HepG2 (cell line): ENCODE results near the gene B4GALT1. TPM values are rescaled to one million over a fixed set of nuclear protein-coding genes. Genes with fewer than 3 reads are reported as not detected.

Source experiments
- BCLAF1 ChIP-seq: fragments of 450-650 bp; IDR thresholded peaks from 2 replicates; pipeline ENCODE4 v1.6.1; 2017; ENCODE audit warnings: mild to moderate bottlenecking
- CERS6 ChIP-seq: sonication (generic); formaldehyde crosslinking; IDR thresholded peaks from 2 replicates; pipeline ENCODE4 v1.5.0; 2020; ENCODE audit warnings: missing genetic modification reagents
- HHEX ChIP-seq: IDR thresholded peaks from 2 replicates; pipeline ENCODE4 v1.6.1; 2016; ENCODE audit warnings: control low read depth
- JUND ChIP-seq: sonication (generic); formaldehyde crosslinking; IDR thresholded peaks from 2 replicates; pipeline ENCODE4 v1.8.0; 2022; ENCODE audit warnings: mild to moderate bottlenecking, missing genetic modification reagents
- KLF16 ChIP-seq, 2 experiments: sonication (generic) in 1 of 2; formaldehyde crosslinking in 1 of 2; IDR thresholded peaks; 2 replicates each; pipeline versions ENCODE4 v1.6.1 to v1.8.0; 2016 to 2023; ENCODE audit warnings: missing genetic modification reagents in 2 of 2, missing compliant biosample characterization in 1 of 2
- MXI1 ChIP-seq: IDR thresholded peaks from 3 replicates; pipeline ENCODE4 v1.6.1; 2012; ENCODE audit warnings: low read depth, low read length, inconsistent platforms, borderline replicate concordance
- NPAS2 ChIP-seq: sonication (generic); formaldehyde crosslinking; IDR thresholded peaks from 2 replicates; pipeline ENCODE4 v1.8.0; 2022; ENCODE audit warnings: mild to moderate bottlenecking, missing genetic modification reagents, borderline replicate concordance
- ONECUT2 ChIP-seq: sonication (generic); formaldehyde crosslinking; IDR thresholded peaks from 2 replicates; pipeline ENCODE4 v1.4.0; 2020; ENCODE audit warnings: missing genetic modification reagents
- PLRG1 ChIP-seq: fragments of 450-650 bp; conservative IDR thresholded peaks from 2 replicates; pipeline ENCODE4 v1.6.1; 2016
- POGK ChIP-seq: sonication (generic); formaldehyde crosslinking; conservative IDR thresholded peaks from 2 replicates; pipeline ENCODE4 v1.8.0; 2022; ENCODE audit warnings: mild to moderate bottlenecking, moderate library complexity, missing genetic modification reagents
- RARG ChIP-seq: sonication (generic); formaldehyde crosslinking; IDR thresholded peaks from 2 replicates; pipeline ENCODE4 v1.4.0; 2020; ENCODE audit warnings: low read depth, mild to moderate bottlenecking, missing genetic modification reagents
- RCOR2 ChIP-seq: IDR thresholded peaks from 2 replicates; pipeline ENCODE4 v1.6.1; 2016; ENCODE audit warnings: missing biosample characterization, missing genetic modification reagents
- SAP130 ChIP-seq: IDR thresholded peaks from 2 replicates; pipeline ENCODE4 v1.6.1; 2016; ENCODE audit warnings: low read depth
- SIN3A ChIP-seq: IDR thresholded peaks from 2 replicates; pipeline ENCODE4 v1.6.1; 2011; ENCODE audit warnings: low read depth, mild to moderate bottlenecking, control low read depth, low read length, borderline replicate concordance
- SP4 ChIP-seq: sonication (generic); formaldehyde crosslinking; IDR thresholded peaks from 2 replicates; pipeline ENCODE4 v1.8.1; 2023; ENCODE audit warnings: mild to moderate bottlenecking, missing genetic modification reagents
- TEAD2 ChIP-seq: sonication (generic); formaldehyde crosslinking; IDR thresholded peaks from 2 replicates; pipeline ENCODE4 v1.9.0; 2021; ENCODE audit warnings: missing genetic modification reagents
- ZNF317 ChIP-seq: sonication (generic); formaldehyde crosslinking; IDR thresholded peaks from 2 replicates; pipeline ENCODE4 v1.5.0; 2020; ENCODE audit warnings: mild to moderate bottlenecking, missing genetic modification reagents
- ZNF326 ChIP-seq: sonication (generic); formaldehyde crosslinking; IDR thresholded peaks from 2 replicates; pipeline ENCODE4 v1.4.0; 2020; ENCODE audit warnings: missing genetic modification reagents, borderline replicate concordance
- ZNF34 ChIP-seq: sonication (generic); formaldehyde crosslinking; IDR thresholded peaks from 2 replicates; pipeline ENCODE4 v1.4.0; 2020; ENCODE audit warnings: mild to moderate bottlenecking, missing genetic modification reagents, borderline replicate concordance
- ZNF350 ChIP-seq: sonication (generic); formaldehyde crosslinking; IDR thresholded peaks from 2 replicates; pipeline ENCODE4 v1.4.0; 2020; ENCODE audit warnings: mild to moderate bottlenecking, low read depth, missing genetic modification reagents, borderline replicate concordance
- ZNF598 ChIP-seq: sonication (generic); formaldehyde crosslinking; IDR thresholded peaks from 2 replicates; pipeline ENCODE4 v1.5.1; 2020; ENCODE audit warnings: mild to moderate bottlenecking, missing genetic modification reagents, borderline replicate concordance
- ZNF737 ChIP-seq: sonication (generic); formaldehyde crosslinking; IDR thresholded peaks from 2 replicates; pipeline ENCODE4 v1.5.0; 2020; ENCODE audit warnings: missing genetic modification reagents, mild to moderate bottlenecking, borderline replicate concordance
- ZNF850 ChIP-seq: sonication (generic); formaldehyde crosslinking; conservative IDR thresholded peaks from 2 replicates; pipeline ENCODE4 v1.9.0; 2021; ENCODE audit warnings: mild to moderate bottlenecking, missing genetic modification reagents
- ZUFSP ChIP-seq: sonication (generic); formaldehyde crosslinking; IDR thresholded peaks from 2 replicates; pipeline ENCODE4 v1.9.0; 2021; ENCODE audit warnings: missing genetic modification reagents, mild to moderate bottlenecking, borderline replicate concordance
- polyA plus RNA-seq, 8 experiments: library from polyadenylated mRNA; depleted of rRNA in 3 of 8; stranded (reverse) in 7 of 8; unstranded in 1 of 8; fragments of >200 nt; fragmentation: Illumina TruSeq in 4 of 8; extraction: Trizol in 4 of 8; gene quantifications; 2 replicates each; pipeline versions ENCODE4 v1.2.1 to v1.2.3, GENCODE V29; 2011 to 2016; ENCODE audit warnings: low read depth in 4 of 8, missing spikeins in 1 of 8, mixed read lengths in 1 of 8; ENCODE audit not compliant: insufficient read depth in 1 of 8
- total RNA-seq, 5 experiments: library from RNA; depleted of rRNA; stranded (reverse); fragments of >200 nt; fragmentation: Illumina TruSeq; extraction: Trizol; gene quantifications; 2 replicates each; pipeline ENCODE4 v1.2.3, GENCODE V29; 2016; ENCODE audit warnings: low read depth in 1 of 5

The B4GALT1 gene
- total and polyA plus RNA-seq, 2 of the 13 experiments (the other 11 are each of a cell fraction or from before 2014, with no cell fraction given) = 15.7 to 33.5 TPM

GRCh38 chr9:33158843-33159776 lies 8.0 kb downstream of the B4GALT1 start (continued):
- TF ChIP-seq ZUFSP (CRISPR knock-in tag) (no peak), ONECUT2 (no peak), NPAS2 (CRISPR knock-in tag) (no peak), POGK (CRISPR knock-in tag) (no peak), ZNF737 (CRISPR knock-in tag) (no peak), SIN3A (no peak), BCLAF1 (no peak), ZNF598 (CRISPR knock-in tag) (no peak), KLF16 (CRISPR knock-in tag; IDR thresholded peaks at IDR 0.05) (no peak), MXI1 (no peak), ZNF350 (CRISPR knock-in tag) (no peak), RARG (CRISPR knock-in tag) (no peak), SP4 (no peak), JUND (CRISPR knock-in tag) (no peak), SAP130 (CRISPR knock-in tag) (peak; percentile 49; the same call in 1 of the 2 replicates), TEAD2 (CRISPR knock-in tag) (no peak), HHEX (CRISPR knock-in tag) (no peak), PLRG1 (no peak), RCOR2 (CRISPR knock-in tag) (no peak), ZNF34 (CRISPR knock-in tag) (no peak), ZNF326 (CRISPR knock-in tag) (no peak), CERS6 (no peak), ZNF850 (CRISPR knock-in tag) (no peak), ZNF317 (CRISPR knock-in tag) (no peak)
